ENCODE measurements around the gene TRIM41.

DNA sequence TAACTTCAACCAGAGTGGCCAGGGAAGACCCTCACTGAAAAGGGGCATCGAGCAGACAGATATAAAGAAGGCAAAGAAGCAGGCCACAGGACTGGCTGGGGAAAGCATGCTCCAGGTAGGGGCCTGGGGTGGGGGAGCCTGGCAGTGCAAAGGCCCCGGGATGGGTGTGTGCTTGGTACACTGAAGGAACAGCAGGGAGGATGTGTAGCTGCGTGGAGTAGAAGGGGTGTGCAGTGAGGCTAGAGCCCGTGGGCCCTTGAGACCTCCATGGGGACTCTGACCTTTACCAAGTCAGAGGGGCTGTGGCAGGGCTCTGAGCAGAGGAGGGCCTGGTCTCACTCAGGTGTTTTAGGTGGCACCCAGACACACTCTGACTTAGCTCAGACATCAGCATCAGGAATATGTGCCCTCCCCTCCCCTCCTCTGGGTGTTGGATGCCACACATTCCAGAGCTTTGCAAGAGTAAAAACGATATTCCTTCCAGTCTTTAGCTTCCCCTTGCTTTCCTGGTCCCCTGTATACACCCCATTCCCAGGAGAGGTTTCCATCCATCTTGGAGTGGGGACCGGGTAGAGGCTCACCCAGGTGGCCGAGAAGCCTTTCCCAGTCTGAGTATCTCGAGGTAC is 25.6 kb upstream of the TRIM41 start:
- TF ChIP-seq, protein P1, sequence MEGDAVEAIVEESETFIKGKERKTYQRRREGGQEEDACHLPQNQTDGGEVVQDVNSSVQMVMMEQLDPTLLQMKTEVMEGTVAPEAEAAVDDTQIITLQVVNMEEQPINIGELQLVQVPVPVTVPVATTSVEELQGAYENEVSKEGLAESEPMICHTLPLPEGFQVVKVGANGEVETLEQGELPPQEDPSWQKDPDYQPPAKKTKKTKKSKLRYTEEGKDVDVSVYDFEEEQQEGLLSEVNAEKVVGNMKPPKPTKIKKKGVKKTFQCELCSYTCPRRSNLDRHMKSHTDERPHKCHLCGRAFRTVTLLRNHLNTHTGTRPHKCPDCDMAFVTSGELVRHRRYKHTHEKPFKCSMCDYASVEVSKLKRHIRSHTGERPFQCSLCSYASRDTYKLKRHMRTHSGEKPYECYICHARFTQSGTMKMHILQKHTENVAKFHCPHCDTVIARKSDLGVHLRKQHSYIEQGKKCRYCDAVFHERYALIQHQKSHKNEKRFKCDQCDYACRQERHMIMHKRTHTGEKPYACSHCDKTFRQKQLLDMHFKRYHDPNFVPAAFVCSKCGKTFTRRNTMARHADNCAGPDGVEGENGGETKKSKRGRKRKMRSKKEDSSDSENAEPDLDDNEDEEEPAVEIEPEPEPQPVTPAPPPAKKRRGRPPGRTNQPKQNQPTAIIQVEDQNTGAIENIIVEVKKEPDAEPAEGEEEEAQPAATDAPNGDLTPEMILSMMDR (IDR thresholded peaks at IDR 0.05) = no peak
- TF ChIP-seq EP300 (IDR thresholded peaks at IDR 0.05; ENCODE audit: low read depth) = no peak
- no peak for TF ChIP-seq POLR2AphosphoS5 (IDR thresholded peaks at IDR 0.05)

All from transverse colon (tissue), 4 donors.